Activated T-cell treated with anti-CD3 and anti-CD28 coated beads, Interleukin-2, amount 50 U/mL, for 48 hours (primary cell): Measurements from ENCODE around the gene LSM14B.
"Not testable (repeated sequence)": the region's sequence is repeated elsewhere in the genome, so short reads cannot be mapped to it uniquely, and the experiment has no call there.

Source experiments
- DNase-seq, 2 experiments: peaks; one replicate each; pipeline ENCODE4 v3.0.0-alpha.2; 2020

Gene LSM14B

GRCh38 chr20:62147528-62147927 is 25.3 kb downstream of the LSM14B start:
- no peak for DNase-seq

GRCh38 chr20:62148383-62148782 is 26.1 kb downstream of the LSM14B start:
- DNase-seq: not testable (repeated sequence)

- no peak for DNase-seq
Observed at GRCh38 chr20:62148908-62149314, 26.6 kb downstream of the LSM14B start.

- no peak for DNase-seq
Observed at GRCh38 chr20:62149532-62150309, 27.4 kb downstream of the LSM14B start.

GRCh38 chr20:62150310-62150575 is 28.0 kb downstream of the LSM14B start:
- no peak for DNase-seq

- DNase-seq: no peak
Observed at GRCh38 chr20:62151225-62151624, 28.9 kb downstream of the LSM14B start.

- DNase-seq: no peak
Observed at GRCh38 chr20:62151835-62152364, 29.6 kb downstream of the LSM14B start.

GRCh38 chr20:62155428-62156253 is 33.4 kb downstream of the LSM14B start:
- no peak for DNase-seq

- DNase-seq: no peak
Observed at GRCh38 chr20:62156254-62156556, 33.9 kb downstream of the LSM14B start.

GRCh38 chr20:62156592-62157386 is 34.5 kb downstream of the LSM14B start:
- peak; percentile 85 to 86 for DNase-seq

GRCh38 chr20:62157387-62158087 is 35.3 kb downstream of the LSM14B start:
- DNase-seq: no peak

GRCh38 chr20:62158088-62158400 is 35.8 kb downstream of the LSM14B start:
- DNase-seq: no peak

GRCh38 chr20:62158541-62158940 is 36.3 kb downstream of the LSM14B start:
- DNase-seq: no peak

- no peak for DNase-seq
Observed at GRCh38 chr20:62159052-62159451, 36.8 kb downstream of the LSM14B start.

GRCh38 chr20:62159839-62160238 is 37.6 kb downstream of the LSM14B start:
- peak; percentile 87 to 88 for DNase-seq

- no peak for DNase-seq
Observed at GRCh38 chr20:62160253-62160652, 38.0 kb downstream of the LSM14B start.

GRCh38 chr20:62160876-62161275 is 38.6 kb downstream of the LSM14B start:
- DNase-seq: no peak

- DNase-seq: no peak
Observed at GRCh38 chr20:62161347-62161746, 39.1 kb downstream of the LSM14B start.

- DNase-seq: no peak
Observed at GRCh38 chr20:62162765-62163484, 40.6 kb downstream of the LSM14B start.

GRCh38 chr20:62163485-62163865 is 41.2 kb downstream of the LSM14B start:
- DNase-seq: no peak

GRCh38 chr20:62163986-62164762 is 41.9 kb downstream of the LSM14B start:
- DNase-seq: no peak
